Measurements from ENCODE around the gene TIMP2.
"Not testable (repeated sequence)": the region's sequence is repeated elsewhere in the genome, so short reads cannot be mapped to it uniquely, and the experiment has no call there.

TIMP2 gene

GRCh38 chr17:78896834-78897663 lies 28.1 kb downstream of the TIMP2 start:
- H3K4me1 Mint-ChIP-seq = peaks cover 6% of the 10 kb centered on the region
- ATAC-seq = no peak
- no peak for DNase-seq
- H3K27me3 Mint-ChIP-seq = no peaks in the 10 kb centered on the region
- no peak overlapping the region for H3K27ac Mint-ChIP-seq
- H3K4me3 Mint-ChIP-seq = no peak overlapping the region
- no peaks in the 10 kb centered on the region for H3K9me3 Mint-ChIP-seq
- no peaks in the 10 kb centered on the region for H3K36me3 Mint-ChIP-seq (ENCODE audit: low read depth)

- Mint-ChIP-seq H3K36me3 (ENCODE audit: low read depth) (no peaks in the 10 kb centered on the region), H3K27ac (no peak overlapping the region), H3K4me1 (peaks cover 14% of the 10 kb centered on the region), H3K27me3 (no peaks in the 10 kb centered on the region), H3K9me3 (no peaks in the 10 kb centered on the region), H3K4me3 (no peak overlapping the region)
- ATAC-seq (no peak), DNase-seq (no peak)
Observed at GRCh38 chr17:78896091-78896833, 28.9 kb downstream of the TIMP2 start.

GRCh38 chr17:78895322-78895721 lies 29.9 kb downstream of the TIMP2 start:
- DNase-seq = no peak
- H3K9me3 Mint-ChIP-seq = no peaks in the 10 kb centered on the region
- H3K27me3 Mint-ChIP-seq = no peaks in the 10 kb centered on the region
- H3K4me3 Mint-ChIP-seq = no peak overlapping the region
- H3K4me1 Mint-ChIP-seq = peaks cover 23% of the 10 kb centered on the region
- no peak for ATAC-seq
- no peak overlapping the region for H3K27ac Mint-ChIP-seq
- no peaks in the 10 kb centered on the region for H3K36me3 Mint-ChIP-seq (ENCODE audit: low read depth)

- no peak for DNase-seq
- H3K36me3 Mint-ChIP-seq (ENCODE audit: low read depth) = no peaks in the 10 kb centered on the region
- ATAC-seq = no peak
- H3K9me3 Mint-ChIP-seq = no peaks in the 10 kb centered on the region
- no peak overlapping the region for H3K4me3 Mint-ChIP-seq
- peaks cover 38% of the 10 kb centered on the region for H3K4me1 Mint-ChIP-seq
- H3K27ac Mint-ChIP-seq = no peak overlapping the region
- no peaks in the 10 kb centered on the region for H3K27me3 Mint-ChIP-seq
Observed at GRCh38 chr17:78893684-78894083, 31.5 kb downstream of the TIMP2 start.

- ATAC-seq = no peak
- H3K9me3 Mint-ChIP-seq = no peaks in the 10 kb centered on the region
- no peaks in the 10 kb centered on the region for H3K36me3 Mint-ChIP-seq (ENCODE audit: low read depth)
- H3K4me1 Mint-ChIP-seq = peaks cover 40% of the 10 kb centered on the region
- H3K27me3 Mint-ChIP-seq = no peaks in the 10 kb centered on the region
- no peak overlapping the region for H3K4me3 Mint-ChIP-seq
- H3K27ac Mint-ChIP-seq = no peak overlapping the region
- no peak for DNase-seq
Observed at GRCh38 chr17:78892936-78893379, 32.2 kb downstream of the TIMP2 start.

- ATAC-seq (no peak), DNase-seq (no peak)
- Mint-ChIP-seq H3K27me3 (no peaks in the 10 kb centered on the region), H3K36me3 (ENCODE audit: low read depth) (no peaks in the 10 kb centered on the region), H3K27ac (no peak overlapping the region), H3K4me3 (no peak overlapping the region), H3K4me1 (peaks cover 40% of the 10 kb centered on the region), H3K9me3 (no peaks in the 10 kb centered on the region)
Observed at GRCh38 chr17:78892520-78892919, 32.7 kb downstream of the TIMP2 start.

- H3K27ac Mint-ChIP-seq = no peak overlapping the region
- H3K4me3 Mint-ChIP-seq = no peak overlapping the region
- no peak for DNase-seq
- no peaks in the 10 kb centered on the region for H3K36me3 Mint-ChIP-seq (ENCODE audit: low read depth)
- H3K4me1 Mint-ChIP-seq = peaks cover 40% of the 10 kb centered on the region
- no peaks in the 10 kb centered on the region for H3K9me3 Mint-ChIP-seq
- no peaks in the 10 kb centered on the region for H3K27me3 Mint-ChIP-seq
- no peak for ATAC-seq
Observed at GRCh38 chr17:78892062-78892456, 33.1 kb downstream of the TIMP2 start.

GRCh38 chr17:78891406-78892061 lies 33.7 kb downstream of the TIMP2 start:
- Mint-ChIP-seq H3K4me3 (no peak overlapping the region), H3K27me3 (no peaks in the 10 kb centered on the region), H3K9me3 (no peaks in the 10 kb centered on the region), H3K4me1 (peaks cover 40% of the 10 kb centered on the region), H3K36me3 (ENCODE audit: low read depth) (no peaks in the 10 kb centered on the region), H3K27ac (no peak overlapping the region)
- DNase-seq (no peak), ATAC-seq (no peak)

- Mint-ChIP-seq H3K27me3 (no peaks in the 10 kb centered on the region), H3K4me1 (peaks cover 40% of the 10 kb centered on the region), H3K9me3 (no peaks in the 10 kb centered on the region), H3K4me3 (no peak overlapping the region), H3K36me3 (ENCODE audit: low read depth) (no peaks in the 10 kb centered on the region), H3K27ac (peak overlapping the region; percentile 63)
- DNase-seq (peak; percentile 45), ATAC-seq (peak; percentile 60)
Observed at GRCh38 chr17:78890498-78890897, 34.7 kb downstream of the TIMP2 start.

GRCh38 chr17:78890096-78890495 lies 35.1 kb downstream of the TIMP2 start:
- peaks cover 40% of the 10 kb centered on the region for H3K4me1 Mint-ChIP-seq
- H3K27me3 Mint-ChIP-seq; DNase-seq; ATAC-seq; H3K36me3 Mint-ChIP-seq (ENCODE audit: low read depth); H3K4me3 Mint-ChIP-seq; H3K9me3 Mint-ChIP-seq; H3K27ac Mint-ChIP-seq: not testable (repeated sequence)

- Mint-ChIP-seq H3K4me1 (peaks cover 40% of the 10 kb centered on the region), H3K4me3 (no peak overlapping the region), H3K27ac (peak overlapping the region; percentile 14), H3K27me3 (no peaks in the 10 kb centered on the region), H3K36me3 (ENCODE audit: low read depth) (no peaks in the 10 kb centered on the region), H3K9me3 (no peaks in the 10 kb centered on the region)
- ATAC-seq (peak; percentile 65), DNase-seq (peak; percentile 29)
Observed at GRCh38 chr17:78889531-78889930, 35.7 kb downstream of the TIMP2 start.

- no peaks in the 10 kb centered on the region for H3K9me3 Mint-ChIP-seq
- H3K36me3 Mint-ChIP-seq (ENCODE audit: low read depth) = no peaks in the 10 kb centered on the region
- DNase-seq = no peak
- H3K27ac Mint-ChIP-seq = peak overlapping the region; percentile 14
- no peaks in the 10 kb centered on the region for H3K27me3 Mint-ChIP-seq
- no peak overlapping the region for H3K4me3 Mint-ChIP-seq
- peaks cover 40% of the 10 kb centered on the region for H3K4me1 Mint-ChIP-seq
- no peak for ATAC-seq
Observed at GRCh38 chr17:78888941-78889518, 36.2 kb downstream of the TIMP2 start.

- H3K36me3 Mint-ChIP-seq (ENCODE audit: low read depth) = no peaks in the 10 kb centered on the region
- H3K4me3 Mint-ChIP-seq = no peak overlapping the region
- peaks cover 2% of the 10 kb centered on the region for H3K27me3 Mint-ChIP-seq
- DNase-seq (no peak), ATAC-seq (no peak)
- peaks cover 41% of the 10 kb centered on the region for H3K4me1 Mint-ChIP-seq
- H3K9me3 Mint-ChIP-seq = no peaks in the 10 kb centered on the region
- no peak overlapping the region for H3K27ac Mint-ChIP-seq
Observed at GRCh38 chr17:78886954-78887353, 38.2 kb downstream of the TIMP2 start.

GRCh38 chr17:78885956-78886355 lies 39.2 kb downstream of the TIMP2 start:
- no peak overlapping the region for H3K27ac Mint-ChIP-seq
- no peaks in the 10 kb centered on the region for H3K36me3 Mint-ChIP-seq (ENCODE audit: low read depth)
- no peak overlapping the region for H3K4me3 Mint-ChIP-seq
- H3K27me3 Mint-ChIP-seq = peaks cover 2% of the 10 kb centered on the region
- ATAC-seq (no peak), DNase-seq (no peak)
- peaks cover 31% of the 10 kb centered on the region for H3K4me1 Mint-ChIP-seq
- no peaks in the 10 kb centered on the region for H3K9me3 Mint-ChIP-seq

Data from activated naive CD8-positive, alpha-beta T cell treated with anti-CD3 and anti-CD28 coated beads, Interleukin-2, amount 50 U/mL, for 24 hours (primary cell).